Measurements from ENCODE around the gene GPRIN2.
"Not testable (repeated sequence)": the region's sequence is repeated elsewhere in the genome, so short reads cannot be mapped to it uniquely, and the experiment has no call there.

Gene GPRIN2

GRCh38 chr10:46556515-46557318 is at the start of gene GPRIN2:
GPRIN2 (minus strand) TSS chr10:46556658; CDS start chr10:46550736, 5,922 bp downstream.
- no peak for DNase-seq (ENCODE audit: extremely low spot score, insufficient read length, low read depth)
- no peak for FAIRE-seq

GRCh38 chr10:46600516-46600915 is 44.1 kb upstream of the GPRIN2 start:
- DNase-seq (ENCODE audit: extremely low spot score, insufficient read length, low read depth) = not testable (repeated sequence)
- FAIRE-seq = peak; percentile 92

- peak; percentile 58 for FAIRE-seq
Measured at GRCh38 chr10:46597616-46598246, 41.3 kb upstream of the GPRIN2 start.

GRCh38 chr10:46596570-46596969 is 40.1 kb upstream of the GPRIN2 start:
- not testable (repeated sequence) for DNase-seq (ENCODE audit: extremely low spot score, insufficient read length, low read depth)
- peak; percentile 71 for FAIRE-seq

More at GRCh38 chr10:46597616-46598246, 41.3 kb upstream of the GPRIN2 start:
- not testable (repeated sequence) for DNase-seq (ENCODE audit: extremely low spot score, insufficient read length, low read depth)

- not testable (repeated sequence) for DNase-seq (ENCODE audit: extremely low spot score, insufficient read length, low read depth); FAIRE-seq
Measured at GRCh38 chr10:46594453-46595063, 38.1 kb upstream of the GPRIN2 start.

GRCh38 chr10:46593307-46593706 is 36.8 kb upstream of the GPRIN2 start:
- FAIRE-seq; DNase-seq (ENCODE audit: extremely low spot score, insufficient read length, low read depth): not testable (repeated sequence)

GRCh38 chr10:46591053-46591452 is 34.6 kb upstream of the GPRIN2 start:
- not testable (repeated sequence) for FAIRE-seq; DNase-seq (ENCODE audit: extremely low spot score, insufficient read length, low read depth)

GRCh38 chr10:46589589-46589988 is 33.1 kb upstream of the GPRIN2 start:
- not testable (repeated sequence) for DNase-seq (ENCODE audit: extremely low spot score, insufficient read length, low read depth); FAIRE-seq

- FAIRE-seq; DNase-seq (ENCODE audit: extremely low spot score, insufficient read length, low read depth): not testable (repeated sequence)
Measured at GRCh38 chr10:46588221-46588620, 31.8 kb upstream of the GPRIN2 start.

GRCh38 chr10:46587546-46587945 is 31.1 kb upstream of the GPRIN2 start:
- FAIRE-seq; DNase-seq (ENCODE audit: extremely low spot score, insufficient read length, low read depth): not testable (repeated sequence)

- not testable (repeated sequence) for DNase-seq (ENCODE audit: extremely low spot score, insufficient read length, low read depth); FAIRE-seq
Measured at GRCh38 chr10:46585246-46585645, 28.8 kb upstream of the GPRIN2 start.

GRCh38 chr10:46584196-46584595 is 27.7 kb upstream of the GPRIN2 start:
- FAIRE-seq; DNase-seq (ENCODE audit: extremely low spot score, insufficient read length, low read depth): not testable (repeated sequence)

- not testable (repeated sequence) for FAIRE-seq; DNase-seq (ENCODE audit: extremely low spot score, insufficient read length, low read depth)
Measured at GRCh38 chr10:46582568-46582967, 26.1 kb upstream of the GPRIN2 start.

GRCh38 chr10:46581997-46582396 is 25.5 kb upstream of the GPRIN2 start:
- FAIRE-seq; DNase-seq (ENCODE audit: extremely low spot score, insufficient read length, low read depth): not testable (repeated sequence)

- FAIRE-seq = not testable (repeated sequence)
Measured at GRCh38 chr10:46579378-46579777, 22.9 kb upstream of the GPRIN2 start.

GRCh38 chr10:46578474-46579178 is 22.2 kb upstream of the GPRIN2 start, which contains the start of gene SYT15:
SYT15 (plus strand) TSS chr10:46579128; CDS start chr10:46579169, 41 bp downstream.
- FAIRE-seq; DNase-seq (ENCODE audit: extremely low spot score, insufficient read length, low read depth): not testable (repeated sequence)

More at GRCh38 chr10:46579378-46579777, 22.9 kb upstream of the GPRIN2 start:
- not testable (repeated sequence) for DNase-seq (ENCODE audit: extremely low spot score, insufficient read length, low read depth)

- DNase-seq (ENCODE audit: extremely low spot score, insufficient read length, low read depth); FAIRE-seq: not testable (repeated sequence)
Measured at GRCh38 chr10:46577624-46578473, 21.4 kb upstream of the GPRIN2 start.

- not testable (repeated sequence) for FAIRE-seq; DNase-seq (ENCODE audit: extremely low spot score, insufficient read length, low read depth)
Measured at GRCh38 chr10:46573884-46574283, 17.4 kb upstream of the GPRIN2 start.

GRCh38 chr10:46573314-46573713 is 16.9 kb upstream of the GPRIN2 start:
- not testable (repeated sequence) for DNase-seq (ENCODE audit: extremely low spot score, insufficient read length, low read depth); FAIRE-seq
